ENCODE results near the gene ANKFN1.

The ANKFN1 gene

DNA sequence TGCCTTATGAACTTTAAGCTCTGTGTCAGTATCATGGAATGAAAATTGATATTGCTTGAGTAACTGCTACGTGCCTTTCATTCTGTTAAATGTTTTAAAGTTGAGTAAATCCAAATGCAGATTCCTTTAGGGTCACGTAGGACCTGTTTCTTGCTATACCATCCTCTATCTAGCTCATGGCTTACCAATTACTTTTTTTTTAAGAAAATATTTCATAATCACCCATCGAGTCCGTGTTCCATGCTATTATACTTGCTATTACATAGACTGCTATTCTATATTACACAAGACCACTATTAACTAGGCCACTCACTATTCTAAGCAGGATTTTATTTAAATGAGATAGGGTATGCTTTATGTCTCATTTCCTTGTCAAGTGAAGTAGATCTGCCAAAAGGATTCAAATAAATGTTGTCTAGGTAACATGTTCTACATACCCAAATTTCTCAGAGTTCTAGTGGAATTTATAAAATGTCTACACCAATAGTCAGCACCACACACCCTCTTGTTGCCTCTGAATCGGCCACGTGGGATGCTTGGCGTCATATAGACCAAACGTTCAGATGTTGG lies 11.9 kb downstream of the ANKFN1 start:
- Mint-ChIP-seq H3K4me1 (ENCODE audit: low read depth) (no peaks in the 10 kb centered on the region), H3K27me3 (no peaks in the 10 kb centered on the region), H3K36me3 (no peaks in the 10 kb centered on the region), H3K4me3 (no peak overlapping the region), H3K9me3 (ENCODE audit: low read depth) (no peaks in the 10 kb centered on the region), H3K27ac (no peak overlapping the region)

DNA sequence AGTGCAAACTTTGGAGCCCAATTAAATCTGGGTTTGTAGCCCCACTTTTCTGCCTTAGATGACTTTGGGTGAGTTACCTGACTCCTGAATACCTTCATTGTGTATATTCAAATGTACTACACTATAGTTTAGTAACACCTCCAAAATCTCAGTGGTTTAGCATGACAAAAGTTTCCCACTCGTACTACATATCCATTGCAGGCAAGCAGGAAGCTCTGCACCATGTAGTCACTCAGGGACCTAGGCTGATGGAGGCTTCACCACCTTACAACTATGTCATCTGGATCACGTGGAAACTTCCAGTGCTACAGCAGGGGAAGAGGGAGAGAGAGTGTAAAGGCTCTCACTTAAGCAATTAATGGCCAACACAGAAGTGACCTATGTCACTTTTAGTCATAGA lies 14.2 kb downstream of the ANKFN1 start:
- no peaks in the 10 kb centered on the region for H3K27me3 Mint-ChIP-seq
- no peaks in the 10 kb centered on the region for H3K36me3 Mint-ChIP-seq
- H3K4me1 Mint-ChIP-seq (ENCODE audit: low read depth), result no peaks in the 10 kb centered on the region
- no peaks in the 10 kb centered on the region for H3K9me3 Mint-ChIP-seq (ENCODE audit: low read depth)
- no peak overlapping the region for H3K27ac Mint-ChIP-seq
- H3K4me3 Mint-ChIP-seq, result no peak overlapping the region

DNA sequence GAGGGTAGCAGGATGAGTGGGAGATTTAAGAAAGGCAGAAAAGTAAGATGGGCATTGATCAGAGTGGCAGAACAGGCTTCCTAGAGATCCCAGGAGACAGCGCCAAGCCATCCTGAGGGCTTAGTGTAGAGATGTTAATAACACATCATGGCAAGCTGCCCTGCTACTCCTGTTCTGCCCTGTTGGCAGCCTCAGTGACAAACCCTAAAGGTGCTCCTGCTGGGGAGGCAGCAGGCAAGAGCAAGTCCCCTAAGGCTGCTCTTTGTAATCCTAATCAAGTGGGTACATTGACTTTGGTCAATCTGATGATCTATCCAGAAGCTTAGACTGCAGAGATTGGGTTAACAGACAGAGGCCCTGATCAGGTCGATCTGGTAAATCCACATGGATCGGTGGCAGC lies 16.3 kb downstream of the ANKFN1 start:
- Mint-ChIP-seq H3K9me3 (ENCODE audit: low read depth) (no peaks in the 10 kb centered on the region), H3K4me3 (no peak overlapping the region), H3K27ac (no peak overlapping the region), H3K4me1 (ENCODE audit: low read depth) (no peaks in the 10 kb centered on the region), H3K27me3 (no peaks in the 10 kb centered on the region), H3K36me3 (no peaks in the 10 kb centered on the region)

DNA sequence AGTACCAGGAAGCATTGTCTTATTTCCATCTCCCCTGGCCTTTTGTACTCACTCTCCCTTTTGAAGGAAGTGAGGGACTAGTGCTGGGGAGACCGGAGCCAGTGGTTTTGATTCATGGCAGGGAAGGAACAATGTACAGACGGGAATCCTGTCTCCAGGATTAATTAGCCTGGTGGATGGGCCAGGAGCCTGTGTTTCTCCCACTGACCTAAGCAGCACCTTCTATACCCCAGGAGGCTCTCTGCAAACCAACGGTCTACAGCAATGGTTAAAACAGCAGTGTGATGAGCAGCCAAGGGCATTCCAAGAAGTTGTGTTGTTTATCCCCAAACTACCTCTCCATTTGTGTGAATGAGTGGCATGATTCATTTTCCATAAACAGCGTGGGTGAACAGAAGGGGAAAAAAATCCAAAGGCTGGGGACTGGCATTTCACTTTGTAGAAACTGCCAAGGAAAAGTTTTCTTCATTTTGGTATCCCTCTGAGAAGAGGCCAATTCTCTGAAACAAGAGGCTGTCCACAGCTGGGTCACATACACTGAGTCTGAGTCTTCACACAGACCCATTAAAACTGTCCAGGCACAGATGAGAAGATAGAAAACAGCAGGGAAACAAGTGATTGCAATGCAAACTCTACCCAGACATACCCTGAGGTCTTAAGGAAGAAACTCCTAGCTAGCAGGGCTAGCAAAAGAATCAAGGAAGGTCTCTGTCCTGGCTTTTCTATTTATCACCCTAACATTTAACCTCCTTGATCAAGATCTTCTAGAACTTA lies 18.1 kb downstream of the ANKFN1 start:
- peaks cover 3% of the 10 kb centered on the region for H3K27me3 Mint-ChIP-seq
- H3K4me3 Mint-ChIP-seq, result no peak overlapping the region
- H3K36me3 Mint-ChIP-seq, result no peaks in the 10 kb centered on the region
- H3K9me3 Mint-ChIP-seq (ENCODE audit: low read depth), result no peaks in the 10 kb centered on the region
- no peak overlapping the region for H3K27ac Mint-ChIP-seq
- no peaks in the 10 kb centered on the region for H3K4me1 Mint-ChIP-seq (ENCODE audit: low read depth)

DNA sequence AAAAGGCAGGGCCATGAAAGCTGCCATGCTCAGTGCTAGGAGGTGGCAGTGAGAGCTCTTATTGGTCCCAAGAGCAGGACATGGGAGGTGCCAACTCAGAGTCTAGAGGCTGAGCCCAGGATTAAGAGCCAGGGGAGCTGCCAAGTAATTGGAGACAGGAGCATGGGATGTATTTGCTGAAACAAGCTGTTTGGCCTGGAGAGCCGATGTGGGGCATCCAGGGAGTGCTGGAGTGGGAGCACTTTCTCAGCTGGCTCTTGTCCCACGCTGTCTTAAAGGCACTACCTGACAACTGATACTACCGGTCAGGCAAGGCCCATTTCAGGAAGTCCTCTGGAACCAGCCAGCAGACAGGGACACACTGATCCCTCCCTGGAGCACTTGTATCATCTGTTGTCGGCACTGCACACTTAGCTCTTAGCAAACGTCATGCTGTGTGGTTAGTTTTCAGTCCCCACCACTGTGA lies 19.3 kb downstream of the ANKFN1 start:
- Mint-ChIP-seq H3K9me3 (ENCODE audit: low read depth) (no peaks in the 10 kb centered on the region), H3K4me1 (ENCODE audit: low read depth) (no peaks in the 10 kb centered on the region), H3K36me3 (no peaks in the 10 kb centered on the region), H3K27ac (no peak overlapping the region), H3K4me3 (no peak overlapping the region), H3K27me3 (peaks cover 3% of the 10 kb centered on the region)

DNA sequence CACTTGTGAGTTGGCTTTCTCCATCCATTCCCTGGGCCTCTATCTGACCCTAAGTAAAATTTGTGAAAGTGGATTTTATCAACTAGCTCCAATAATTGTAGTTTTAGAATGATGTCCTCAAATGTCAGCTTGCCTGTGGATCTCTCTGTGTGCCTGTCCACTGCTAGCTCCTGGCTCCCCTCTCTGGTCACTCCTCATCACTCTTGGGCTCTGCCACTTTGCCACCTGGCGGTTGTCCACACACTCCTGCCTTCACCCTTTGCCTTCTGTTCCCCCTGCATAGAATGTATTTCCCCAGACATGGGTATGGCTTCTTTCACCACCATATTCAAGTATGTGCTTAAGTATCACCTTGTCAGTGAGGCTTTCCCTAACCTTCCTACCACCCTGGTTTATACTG lies 19.8 kb downstream of the ANKFN1 start:
- H3K27me3 Mint-ChIP-seq, result peaks cover 3% of the 10 kb centered on the region
- H3K4me3 Mint-ChIP-seq, result no peak overlapping the region
- H3K4me1 Mint-ChIP-seq (ENCODE audit: low read depth), result no peaks in the 10 kb centered on the region
- no peaks in the 10 kb centered on the region for H3K9me3 Mint-ChIP-seq (ENCODE audit: low read depth)
- no peak overlapping the region for H3K27ac Mint-ChIP-seq
- H3K36me3 Mint-ChIP-seq, result no peaks in the 10 kb centered on the region

DNA sequence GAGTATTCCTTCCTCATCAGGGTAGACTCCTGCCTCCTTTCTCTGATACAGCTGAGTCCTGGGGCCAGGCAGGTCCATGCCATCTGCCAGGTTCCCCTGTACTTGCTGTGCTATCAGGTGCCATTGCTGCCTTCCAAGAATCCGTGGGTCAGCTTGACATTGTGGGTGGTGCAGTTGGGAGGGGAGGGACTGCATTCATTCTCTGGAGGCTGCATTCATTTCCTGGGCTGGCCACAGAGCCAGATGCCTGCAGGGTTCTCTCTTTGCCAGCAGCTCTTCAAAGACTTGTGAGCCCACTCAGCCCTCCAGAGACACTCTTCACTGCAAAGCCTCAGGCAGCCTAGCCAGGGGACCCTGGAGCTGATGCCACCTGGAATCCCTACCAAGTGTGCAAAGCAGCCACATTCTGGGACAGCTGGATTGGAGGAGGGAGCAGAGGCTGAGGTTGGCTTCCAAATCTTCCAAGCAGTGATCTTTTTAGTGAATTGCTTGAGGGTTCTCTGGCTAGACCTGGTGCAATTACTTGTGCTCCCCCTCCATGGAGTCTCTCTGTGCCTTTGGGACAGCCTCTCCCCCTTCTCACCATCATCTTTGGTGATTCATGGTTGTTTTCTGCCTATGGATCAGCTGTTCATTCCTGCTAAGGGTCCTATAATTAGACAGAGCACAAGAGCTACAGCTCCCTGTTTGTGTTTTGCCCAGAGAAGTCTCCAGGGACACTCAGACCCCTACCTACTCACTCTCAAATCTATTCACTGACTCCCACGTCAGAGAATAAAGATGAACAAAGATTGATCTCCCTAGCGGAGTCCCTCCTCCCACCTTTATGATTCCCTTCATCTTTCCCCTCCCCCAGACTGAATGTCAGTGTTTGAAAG lies 20.9 kb downstream of the ANKFN1 start:
- Mint-ChIP-seq H3K4me1 (ENCODE audit: low read depth) (no peaks in the 10 kb centered on the region), H3K4me3 (no peak overlapping the region), H3K27me3 (peaks cover 3% of the 10 kb centered on the region), H3K36me3 (no peaks in the 10 kb centered on the region), H3K27ac (no peak overlapping the region), H3K9me3 (ENCODE audit: low read depth) (no peaks in the 10 kb centered on the region)

DNA sequence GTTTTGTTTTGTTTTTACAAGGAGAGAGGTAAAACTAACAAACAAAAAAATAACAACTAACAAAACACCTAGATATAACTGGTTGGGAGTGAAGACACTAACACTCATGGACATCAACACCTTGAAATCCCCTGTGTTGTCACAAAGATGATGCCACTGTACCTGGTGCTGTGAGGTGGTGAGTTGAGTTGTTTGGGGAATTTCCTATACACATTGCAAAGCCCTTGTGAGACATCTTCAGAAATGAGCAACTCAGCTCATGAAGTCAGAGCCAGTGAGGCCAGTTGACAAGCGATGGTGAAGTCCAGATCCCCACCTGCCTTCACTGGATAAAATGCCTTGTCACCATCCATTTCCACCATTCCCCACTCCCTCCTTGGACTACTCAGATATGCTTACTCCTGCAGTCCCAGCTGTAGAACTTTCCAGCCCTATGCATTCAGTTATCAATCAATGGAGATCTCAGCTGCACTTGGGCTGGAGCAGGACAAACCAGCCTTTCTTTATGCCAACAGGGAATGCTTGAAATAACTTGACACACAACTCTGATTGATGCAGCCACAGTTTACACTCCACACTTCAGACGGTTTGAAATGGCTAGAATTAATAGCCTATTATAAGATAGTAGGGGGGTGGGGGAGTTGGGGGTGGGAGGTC lies 22.2 kb downstream of the ANKFN1 start:
- Mint-ChIP-seq H3K27ac (no peak overlapping the region), H3K4me3 (no peak overlapping the region), H3K9me3 (ENCODE audit: low read depth) (no peaks in the 10 kb centered on the region), H3K4me1 (ENCODE audit: low read depth) (no peaks in the 10 kb centered on the region), H3K36me3 (no peaks in the 10 kb centered on the region), H3K27me3 (peaks cover 3% of the 10 kb centered on the region)

DNA sequence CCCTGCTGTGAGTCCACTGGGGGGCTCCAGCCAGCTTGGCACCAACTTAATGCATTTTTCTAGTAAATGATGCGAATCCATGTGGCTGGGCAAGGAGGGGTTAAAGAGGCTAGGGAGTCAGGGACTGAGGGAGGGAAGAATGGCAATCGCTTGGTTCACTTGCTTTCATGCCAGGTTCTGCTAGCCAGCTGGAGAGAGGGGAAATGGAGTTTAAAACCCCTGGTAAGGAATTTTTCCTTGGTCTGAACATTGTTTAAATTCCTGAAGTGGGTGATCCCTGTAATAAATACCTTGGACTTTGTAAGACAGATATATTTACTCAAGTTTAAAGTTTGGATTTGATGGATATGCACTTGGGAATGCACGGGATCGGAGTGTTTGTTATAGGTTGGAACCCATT lies 22.8 kb downstream of the ANKFN1 start:
- Mint-ChIP-seq H3K27me3 (peaks cover 3% of the 10 kb centered on the region), H3K9me3 (ENCODE audit: low read depth) (no peaks in the 10 kb centered on the region), H3K36me3 (no peaks in the 10 kb centered on the region), H3K27ac (no peak overlapping the region), H3K4me1 (ENCODE audit: low read depth) (no peaks in the 10 kb centered on the region), H3K4me3 (no peak overlapping the region)

DNA sequence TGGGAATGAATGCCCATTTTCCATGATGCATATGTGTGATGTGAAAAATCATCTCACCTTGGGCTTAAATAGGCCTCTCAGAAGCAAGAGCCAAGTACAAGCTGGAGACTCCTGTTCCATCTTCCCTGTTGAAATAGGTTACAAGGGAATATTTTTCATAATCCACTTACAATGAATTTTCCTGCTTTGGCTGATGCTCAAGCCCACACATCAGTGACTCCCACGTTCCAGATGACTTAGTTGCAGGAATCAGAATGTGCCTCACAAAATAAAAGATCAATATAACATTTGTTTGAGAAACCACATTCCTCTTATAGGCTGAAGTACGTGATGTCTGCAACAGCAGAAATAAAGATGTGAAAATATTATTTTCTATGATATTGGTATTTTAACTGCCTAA lies 24.1 kb downstream of the ANKFN1 start:
- Mint-ChIP-seq H3K9me3 (ENCODE audit: low read depth) (no peaks in the 10 kb centered on the region), H3K4me3 (no peak overlapping the region), H3K27ac (no peak overlapping the region), H3K27me3 (peaks cover 5% of the 10 kb centered on the region), H3K4me1 (ENCODE audit: low read depth) (no peaks in the 10 kb centered on the region), H3K36me3 (no peaks in the 10 kb centered on the region)

DNA sequence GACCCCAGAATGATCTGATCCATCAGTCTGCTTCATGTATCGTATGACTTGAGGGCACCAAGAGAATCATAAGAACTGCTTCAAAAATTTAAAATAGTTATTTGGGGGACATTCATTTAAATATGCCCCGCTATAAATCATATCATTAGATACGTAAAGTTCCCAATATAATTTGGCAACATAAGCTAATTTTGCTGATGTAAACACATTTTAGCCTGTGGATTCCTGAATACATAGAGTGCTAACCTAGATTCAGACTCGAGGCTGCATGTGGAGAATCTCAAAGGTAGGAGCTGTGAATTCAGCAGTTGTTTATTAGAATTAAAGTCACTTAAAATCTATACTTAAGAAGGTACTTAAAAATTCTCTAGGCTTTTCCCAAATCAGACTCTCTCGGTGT lies 24.9 kb downstream of the ANKFN1 start:
- peaks cover 5% of the 10 kb centered on the region for H3K27me3 Mint-ChIP-seq
- H3K36me3 Mint-ChIP-seq, result no peaks in the 10 kb centered on the region
- no peak overlapping the region for H3K27ac Mint-ChIP-seq
- no peaks in the 10 kb centered on the region for H3K4me1 Mint-ChIP-seq (ENCODE audit: low read depth)
- no peaks in the 10 kb centered on the region for H3K9me3 Mint-ChIP-seq (ENCODE audit: low read depth)
- no peak overlapping the region for H3K4me3 Mint-ChIP-seq

DNA sequence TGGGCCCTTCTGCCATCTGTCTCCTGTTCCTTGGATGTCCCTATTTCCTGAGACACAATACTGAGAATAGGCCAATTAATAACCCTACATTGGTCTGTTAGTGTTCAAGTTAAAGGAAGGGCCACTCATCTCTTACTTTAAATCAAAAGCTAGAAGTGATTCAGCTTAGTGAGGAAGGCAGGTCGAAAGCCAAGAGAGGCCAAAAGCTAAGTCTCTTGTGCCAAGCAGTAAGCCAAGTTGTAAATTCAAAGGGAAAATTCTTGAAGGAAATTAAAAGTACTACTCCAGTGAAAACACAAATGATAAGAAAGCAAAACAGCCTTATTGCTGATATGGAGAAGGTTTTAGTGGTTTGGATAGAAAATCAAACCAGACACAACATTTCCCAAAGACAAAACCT lies 28.8 kb downstream of the ANKFN1 start:
- Mint-ChIP-seq H3K36me3 (peaks cover 2% of the 10 kb centered on the region), H3K4me3 (no peak overlapping the region), H3K27ac (no peak overlapping the region), H3K9me3 (ENCODE audit: low read depth) (no peaks in the 10 kb centered on the region), H3K4me1 (ENCODE audit: low read depth) (no peaks in the 10 kb centered on the region), H3K27me3 (peaks cover 8% of the 10 kb centered on the region)

DNA sequence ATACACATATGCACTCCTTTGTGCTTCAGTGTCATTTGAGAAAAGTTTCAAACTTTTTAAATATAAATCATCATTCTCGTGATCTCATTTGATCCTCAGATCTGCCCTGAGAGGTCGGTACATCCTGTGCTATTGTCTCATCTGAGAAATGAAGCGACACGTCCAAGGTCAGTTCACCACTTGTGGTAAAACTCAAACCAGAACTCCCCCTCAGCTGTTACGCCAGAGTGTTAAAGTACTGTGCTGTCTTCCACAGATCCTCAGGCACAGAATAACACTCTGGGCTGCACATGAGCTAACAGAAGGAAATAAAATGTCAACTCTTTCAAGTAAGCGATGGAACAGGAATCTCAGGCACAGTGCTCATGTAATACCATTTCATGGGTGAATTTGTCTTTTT lies 31.4 kb downstream of the ANKFN1 start:
- Mint-ChIP-seq H3K27me3 (peaks cover 9% of the 10 kb centered on the region), H3K9me3 (ENCODE audit: low read depth) (peaks cover 2% of the 10 kb centered on the region), H3K4me3 (no peak overlapping the region), H3K27ac (no peak overlapping the region), H3K36me3 (peaks cover 2% of the 10 kb centered on the region), H3K4me1 (ENCODE audit: low read depth) (no peaks in the 10 kb centered on the region)

DNA sequence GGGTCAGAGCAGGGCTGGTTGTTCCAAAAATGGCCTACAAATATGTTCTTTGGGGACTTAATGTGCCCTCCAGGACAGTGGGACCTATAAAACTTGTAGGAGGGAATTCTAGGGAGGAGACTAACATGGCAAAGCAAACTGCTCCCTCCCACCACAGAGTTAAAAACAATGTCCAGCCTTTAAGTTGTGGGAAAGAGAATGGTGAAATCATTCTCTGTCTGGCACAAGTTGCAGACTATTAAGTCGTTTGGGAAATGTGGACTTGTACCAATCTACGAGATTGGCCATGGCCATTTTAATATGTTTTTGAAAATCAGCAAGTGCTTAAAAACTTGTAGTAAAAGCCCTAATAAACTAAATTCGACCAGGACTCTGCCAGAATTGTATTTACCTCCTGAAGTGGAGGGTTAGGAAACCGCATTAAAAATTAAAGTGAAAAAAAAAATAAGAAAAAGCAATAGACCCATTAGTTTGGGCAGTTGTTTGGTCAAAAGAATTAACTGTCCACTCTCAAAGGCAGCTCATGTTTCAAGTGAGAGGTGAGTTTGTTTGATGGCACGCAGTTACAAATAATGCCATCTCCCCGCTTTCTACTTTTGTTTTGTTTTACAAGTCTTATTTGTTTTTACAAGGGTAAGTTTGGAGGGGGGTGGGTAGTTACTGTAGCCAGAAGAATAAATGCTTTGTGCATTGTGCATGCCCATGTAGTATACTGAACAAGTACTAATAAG lies 32.4 kb downstream of the ANKFN1 start:
- Mint-ChIP-seq H3K27me3 (peaks cover 9% of the 10 kb centered on the region), H3K4me3 (no peak overlapping the region), H3K4me1 (ENCODE audit: low read depth) (no peaks in the 10 kb centered on the region), H3K36me3 (peaks cover 2% of the 10 kb centered on the region), H3K9me3 (ENCODE audit: low read depth) (peaks cover 3% of the 10 kb centered on the region), H3K27ac (no peak overlapping the region)

Measured in activated naive CD8-positive, alpha-beta T cell (primary cell).